Mucosa of descending colon (tissue), 3 donors: ENCODE measurements around the gene ZNF414. TPM values are rescaled to one million over a fixed set of nuclear protein-coding genes. Genes with fewer than 3 reads are reported as not detected.
"Not testable (repeated sequence)": the region's sequence is repeated elsewhere in the genome, so short reads cannot be mapped to it uniquely, and the experiment has no call there.

Experiments used
- ATAC-seq: fragments of 200-7000 bp; cut with Tn5 transposase; one replicate; pipeline ENCODE4 v1.9.1; 2020; ENCODE audit warnings: mild to moderate bottlenecking, moderate library complexity
- DNase-seq, 3 donors: peaks; one replicate each; pipeline ENCODE4 v3.0.0-alpha.2; 2020
- H3K36me3 ChIP-seq: fragments of 200-600 bp; one replicate; pipeline ENCODE4 v1.8.0; 2021; ENCODE audit warnings: low read depth, mild to moderate bottlenecking
- H3K4me1 ChIP-seq: fragments of 200-600 bp; one replicate; pipeline ENCODE4 v1.8.0; 2021; ENCODE audit warnings: low read depth, mild to moderate bottlenecking
- H3K4me3 ChIP-seq: fragments of 200-600 bp; one replicate; pipeline ENCODE4 v1.8.0; 2021; ENCODE audit warnings: mild to moderate bottlenecking
- H3K9me3 ChIP-seq: fragments of 200-600 bp; one replicate; pipeline ENCODE4 v1.8.0; 2021; ENCODE audit warnings: mild to moderate bottlenecking
- CTCF ChIP-seq: fragments of 200-600 bp; IDR thresholded peaks from one replicate; pipeline ENCODE4 v1.8.0; 2022; ENCODE audit warnings: antibody characterized with exemption, mild to moderate bottlenecking
- intact Hi-C, 2 donors: fragments of 100-400 bp; cut with DNase I in 1 of 2; cut with micrococcal nuclease in 1 of 2; formaldehyde crosslinking; loops; one replicate each; pipeline versions ENCODE4 v1.11.0 to v1.11.1; 2022; cut with DNase I, micrococcal nuclease
- total RNA-seq, 3 donors: library from RNA; stranded (reverse); fragmentation: NEBNext Ultra II Directional in 2 of 3; extraction: Animal tissue kit (Norgen Biotek cat#: 25700) in 2 of 3; gene quantifications; one replicate each; pipeline versions ENCODE4 v1.2.1 to v1.2.4, GENCODE V29; 2021 to 2023
- donor health status: DM: no; HTN: no; CAD: no; lungs with moderate emphysema.
- donor health status: DM: no; HTN: no; CAD: no.
- donor health status: DM: no; HTN: yes; CAD: no.

ZNF414 gene
- total RNA-seq, 3 donors from 2014 or later = 22.2 to 22.7 (median 22.3) TPM

- Histone ChIP-seq H3K9me3 (no peaks in the 10 kb centered on the region), H3K4me3 (no peak overlapping the region), H3K36me3 (no peaks in the 10 kb centered on the region), H3K4me1 (peaks cover 11% of the 10 kb centered on the region)
- DNase-seq (no peak), ATAC-seq (peak; percentile 7)
- TF ChIP-seq CTCF = no peak
- intact Hi-C loops = no loop called here
These were observed 3.8 kb upstream of the ZNF414 start for GRCh38 chr19:8517551-8518442.

- Histone ChIP-seq H3K4me3 (no peak overlapping the region), H3K9me3 (no peaks in the 10 kb centered on the region), H3K36me3 (no peaks in the 10 kb centered on the region), H3K4me1 (peaks cover 17% of the 10 kb centered on the region)
- no peak for ATAC-seq
- intact Hi-C loops = no loop called here
- TF ChIP-seq CTCF = no peak
- no peak for DNase-seq
These were observed 1.4 kb upstream of the ZNF414 start for GRCh38 chr19:8515317-8515716.

GRCh38 chr19:8514505-8515009 is 590 bp upstream of the ZNF414 start:
- intact Hi-C loops, H3K4me3 ChIP-seq, H3K36me3 ChIP-seq, H3K9me3 ChIP-seq, ATAC-seq: not testable (repeated sequence)
- peak in 2 of 3 donors; percentile 24 to 54 for DNase-seq
- H3K4me1 ChIP-seq = peaks cover 17% of the 10 kb centered on the region

- Histone ChIP-seq H3K4me1 (peaks cover 17% of the 10 kb centered on the region), H3K9me3 (no peaks in the 10 kb centered on the region), H3K4me3 (peak overlapping the region; percentile 51), H3K36me3 (no peaks in the 10 kb centered on the region)
- DNase-seq = peak in 2 of 3 donors; percentile 57 to 71
- TF ChIP-seq CTCF = no peak
- ATAC-seq = no peak
- intact Hi-C loops = no loop called here
These were observed 806 bp downstream of the ZNF414 start for GRCh38 chr19:8513036-8513686.

GRCh38 chr19:8512115-8512967 is 1.6 kb downstream of the ZNF414 start:
- Histone ChIP-seq H3K36me3 (no peaks in the 10 kb centered on the region), H3K9me3 (no peaks in the 10 kb centered on the region), H3K4me1 (peaks cover 13% of the 10 kb centered on the region), H3K4me3 (no peak overlapping the region)
- DNase-seq (peak; percentile 48 to 71 (median 49)), ATAC-seq (peak; percentile 44)
- no peak for TF ChIP-seq CTCF
- intact Hi-C loops = no loop called here
